Caco-2 (cell line): ENCODE measurements around the gene NLRP6. TPM values are rescaled to one million over a fixed set of nuclear protein-coding genes. Genes with fewer than 3 reads are reported as not detected.

ENCODE experiments used
- BruUV-seq: library from RNA; stranded (reverse); fragments of 400-500 nt; replicated peaks from 2 replicates; lab custom pipeline; 2021; lab: Mats Ljungman, UMichigan
- CTCF ChIA-PET: fragments of 300-600 bp; sonication (Branson Sonifier 250); formaldehyde crosslinking; loops from one replicate; lab custom pipeline; 2022; ENCODE audit warnings: antibody characterized with exemption; lab: Charles Lee
- POLR2A ChIA-PET: fragments of 300-600 bp; sonication (Branson Sonifier 250); formaldehyde crosslinking; loops from one replicate; lab custom pipeline; 2022; ENCODE audit warnings: antibody characterized with exemption; lab: Charles Lee
- DNase-seq, 2 experiments: peaks; one replicate each; pipeline versions ENCODE4 v3.0.0 to v3.0.0-alpha.2; 2020 to 2022
- H3K27me3 ChIP-seq: replicated peaks from 2 replicates; pipeline ENCODE4 v1.6.0; 2011; ENCODE audit warnings: low read length; ENCODE audit not compliant: control insufficient read depth, insufficient read depth
- H3K36me3 ChIP-seq: 2 replicates; pipeline ENCODE4 v1.5.1; 2011; ENCODE audit warnings: low read length; ENCODE audit not compliant: control insufficient read depth, insufficient read depth
- H3K4me1 ChIP-seq: fragments of 250-450 bp; sonication (Bioruptor Pico); 2 replicates; pipeline ENCODE4 v1.5.1; 2020; ENCODE audit warnings: mild to moderate bottlenecking
- H3K4me3 ChIP-seq: 2 replicates; pipeline ENCODE4 v1.5.1; 2011; ENCODE audit warnings: low read depth, mild to moderate bottlenecking, control low read depth, low read length
- H3K9me3 ChIP-seq: fragments of 250-450 bp; sonication (Bioruptor Pico); 2 replicates; pipeline ENCODE4 v1.5.1; 2020; ENCODE audit warnings: mild to moderate bottlenecking, moderate library complexity
- H3K27ac Mint-ChIP-seq: one replicate; pipeline ENCODE4 v1.8.0; 2022; ENCODE audit warnings: mixed read lengths; ENCODE audit not compliant: unreplicated experiment
- H3K27me3 Mint-ChIP-seq: one replicate; pipeline ENCODE4 v1.8.0; 2022; ENCODE audit warnings: mixed read lengths; ENCODE audit not compliant: insufficient read depth, unreplicated experiment
- H3K36me3 Mint-ChIP-seq: one replicate; pipeline ENCODE4 v1.8.0; 2022; ENCODE audit warnings: mild to moderate bottlenecking, mixed read lengths; ENCODE audit not compliant: insufficient read depth, unreplicated experiment
- H3K4me1 Mint-ChIP-seq: one replicate; pipeline ENCODE4 v1.8.0; 2022; ENCODE audit warnings: low read depth, mixed read lengths; ENCODE audit not compliant: unreplicated experiment
- H3K4me3 Mint-ChIP-seq: one replicate; pipeline ENCODE4 v1.8.0; 2022; ENCODE audit warnings: mild to moderate bottlenecking, moderate library complexity, mixed read lengths; ENCODE audit not compliant: unreplicated experiment
- H3K9me3 Mint-ChIP-seq: one replicate; pipeline ENCODE4 v1.8.0; 2022; ENCODE audit warnings: mixed read lengths; ENCODE audit not compliant: unreplicated experiment
- intact Hi-C: fragments of 100-400 bp; cut with micrococcal nuclease; formaldehyde crosslinking; loops from one replicate; pipeline ENCODE4 v1.10.0; 2022; ENCODE audit not compliant: unreplicated experiment
- total RNA-seq: library from RNA; stranded (reverse); gene quantifications from 2 replicates; pipeline ENCODE4 v1.2.3, GENCODE V29; 2022
- TF ChIP-seq, protein P1 (sequence below), 2 experiments: fragments of 200-600 bp in 1 of 2; IDR thresholded peaks; 1 replicate in 1 of 2; 2 replicates in 1 of 2; pipeline versions ENCODE4 v1.5.1 to v1.8.0; 2011 to 2022; ENCODE audit warnings: antibody characterized with exemption in 1 of 2, control low read depth in 1 of 2, inconsistent platforms in 1 of 2, low read depth in 1 of 2, low read length in 1 of 2, mild to moderate bottlenecking in 1 of 2, moderate library complexity in 1 of 2; ENCODE audit not compliant: insufficient read depth in 1 of 2, severe bottlenecking in 1 of 2, unreplicated experiment in 1 of 2

NLRP6 gene
- total RNA-seq, 1 experiment from 2014 or later = not detected

DNA sequence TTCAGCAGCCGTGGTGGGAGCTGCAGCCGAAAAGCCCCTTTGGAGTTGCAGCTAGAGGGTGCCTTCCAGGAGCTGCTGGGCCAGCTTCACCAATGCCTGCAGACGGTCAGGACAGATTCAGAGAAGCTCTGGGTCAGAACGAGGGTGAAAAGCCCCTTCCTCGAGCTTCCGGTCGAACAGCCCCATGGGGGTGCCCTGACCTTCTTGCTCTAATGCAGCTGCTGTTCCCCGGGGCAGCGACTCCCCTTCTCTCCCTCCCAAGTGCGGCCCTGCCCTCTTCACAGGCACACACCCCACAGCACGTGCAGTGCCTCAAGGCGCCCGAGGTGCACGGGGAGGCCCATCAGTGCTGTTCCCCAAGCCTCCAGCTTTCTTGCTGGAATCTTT, 52.1 kb downstream of the NLRP6 start:
- peaks cover 22% of the 10 kb centered on the region for H3K4me1 ChIP-seq
- H3K36me3 Mint-ChIP-seq = peaks cover 14% of the 10 kb centered on the region
- BruUV-seq = no TSS peak
- H3K9me3 Mint-ChIP-seq = no peaks in the 10 kb centered on the region
- no peak overlapping the region for H3K4me3 ChIP-seq
- no peaks in the 10 kb centered on the region for H3K27me3 Mint-ChIP-seq
- no peaks in the 10 kb centered on the region for H3K27me3 ChIP-seq
- intact Hi-C loops = no loop called here
- H3K4me1 Mint-ChIP-seq = peaks cover 24% of the 10 kb centered on the region
- POLR2A ChIA-PET = interaction anchor here (1.0 kb wide), 1 partner anchor 26 kb away, joined by 3 read pairs; no protein-coding TSS in a partner anchor
- H3K9me3 ChIP-seq = peaks cover 10% of the 10 kb centered on the region; the same call in 1 of the 2 replicates
- DNase-seq = no peak
- H3K27ac Mint-ChIP-seq = no peak overlapping the region
- CTCF ChIA-PET = no interaction called here
- H3K4me3 Mint-ChIP-seq = no peak overlapping the region
- H3K36me3 ChIP-seq = no peaks in the 10 kb centered on the region
- TF ChIP-seq, protein P1, sequence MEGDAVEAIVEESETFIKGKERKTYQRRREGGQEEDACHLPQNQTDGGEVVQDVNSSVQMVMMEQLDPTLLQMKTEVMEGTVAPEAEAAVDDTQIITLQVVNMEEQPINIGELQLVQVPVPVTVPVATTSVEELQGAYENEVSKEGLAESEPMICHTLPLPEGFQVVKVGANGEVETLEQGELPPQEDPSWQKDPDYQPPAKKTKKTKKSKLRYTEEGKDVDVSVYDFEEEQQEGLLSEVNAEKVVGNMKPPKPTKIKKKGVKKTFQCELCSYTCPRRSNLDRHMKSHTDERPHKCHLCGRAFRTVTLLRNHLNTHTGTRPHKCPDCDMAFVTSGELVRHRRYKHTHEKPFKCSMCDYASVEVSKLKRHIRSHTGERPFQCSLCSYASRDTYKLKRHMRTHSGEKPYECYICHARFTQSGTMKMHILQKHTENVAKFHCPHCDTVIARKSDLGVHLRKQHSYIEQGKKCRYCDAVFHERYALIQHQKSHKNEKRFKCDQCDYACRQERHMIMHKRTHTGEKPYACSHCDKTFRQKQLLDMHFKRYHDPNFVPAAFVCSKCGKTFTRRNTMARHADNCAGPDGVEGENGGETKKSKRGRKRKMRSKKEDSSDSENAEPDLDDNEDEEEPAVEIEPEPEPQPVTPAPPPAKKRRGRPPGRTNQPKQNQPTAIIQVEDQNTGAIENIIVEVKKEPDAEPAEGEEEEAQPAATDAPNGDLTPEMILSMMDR (IDR thresholded peaks at IDR 0.05; ENCODE audit: insufficient read depth in 1 of 2, low read depth in 1 of 2, low read length in 1 of 2, severe bottlenecking in 1 of 2, unreplicated experiment in 1 of 2) = no peak

DNA sequence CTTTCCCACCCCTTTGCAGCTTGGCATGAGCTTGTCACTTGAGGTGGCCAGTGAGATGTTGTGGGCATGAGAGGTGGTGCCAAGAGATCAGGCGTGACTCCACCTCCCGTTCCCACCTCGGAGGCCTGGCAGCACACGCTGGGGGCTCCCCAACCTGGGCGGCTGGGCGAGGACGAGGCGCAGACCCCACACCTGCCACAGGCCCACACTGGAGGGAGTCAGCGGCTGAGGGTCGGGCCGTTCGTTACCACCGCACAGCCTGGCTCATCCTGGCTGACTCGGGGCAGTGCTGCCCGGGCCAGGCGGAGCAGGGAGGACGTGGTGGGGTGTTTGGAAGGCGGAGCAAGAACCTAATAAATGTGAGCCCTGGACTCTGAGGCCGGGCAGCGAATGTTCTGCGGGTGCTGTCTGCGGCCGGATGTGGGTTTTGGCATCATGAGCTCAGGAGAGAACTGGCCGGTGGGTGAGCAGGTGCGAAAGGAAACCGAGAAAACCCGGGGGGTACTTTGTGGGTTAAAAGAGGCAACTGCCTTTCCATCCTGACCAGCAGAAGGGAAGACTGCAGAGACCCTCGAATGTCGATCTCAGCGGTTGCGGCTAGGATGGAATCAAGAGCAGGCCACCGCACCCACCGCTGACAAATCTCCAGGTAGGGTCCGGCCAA, 52.6 kb downstream of the NLRP6 start:
- no peaks in the 10 kb centered on the region for H3K27me3 ChIP-seq
- H3K27ac Mint-ChIP-seq = no peak overlapping the region
- H3K9me3 ChIP-seq = peaks cover 10% of the 10 kb centered on the region; the same call in 1 of the 2 replicates
- no peak overlapping the region for H3K4me3 ChIP-seq
- CTCF ChIA-PET = no interaction called here
- H3K27me3 Mint-ChIP-seq = no peaks in the 10 kb centered on the region
- H3K4me1 ChIP-seq = peaks cover 27% of the 10 kb centered on the region
- TF ChIP-seq, protein P1 (IDR thresholded peaks at IDR 0.05; ENCODE audit: insufficient read depth in 1 of 2, low read depth in 1 of 2, low read length in 1 of 2, severe bottlenecking in 1 of 2, unreplicated experiment in 1 of 2) = no peak
- intact Hi-C loops = no loop called here
- no peaks in the 10 kb centered on the region for H3K9me3 Mint-ChIP-seq
- H3K4me1 Mint-ChIP-seq = peaks cover 24% of the 10 kb centered on the region
- no peaks in the 10 kb centered on the region for H3K36me3 ChIP-seq
- H3K36me3 Mint-ChIP-seq = peaks cover 14% of the 10 kb centered on the region
- no peak overlapping the region for H3K4me3 Mint-ChIP-seq
- no TSS peak for BruUV-seq
- DNase-seq = no peak
- POLR2A ChIA-PET = interaction anchor here (1.0 kb wide), 1 partner anchor 25 kb away, joined by 3 read pairs; no protein-coding TSS in a partner anchor

DNA sequence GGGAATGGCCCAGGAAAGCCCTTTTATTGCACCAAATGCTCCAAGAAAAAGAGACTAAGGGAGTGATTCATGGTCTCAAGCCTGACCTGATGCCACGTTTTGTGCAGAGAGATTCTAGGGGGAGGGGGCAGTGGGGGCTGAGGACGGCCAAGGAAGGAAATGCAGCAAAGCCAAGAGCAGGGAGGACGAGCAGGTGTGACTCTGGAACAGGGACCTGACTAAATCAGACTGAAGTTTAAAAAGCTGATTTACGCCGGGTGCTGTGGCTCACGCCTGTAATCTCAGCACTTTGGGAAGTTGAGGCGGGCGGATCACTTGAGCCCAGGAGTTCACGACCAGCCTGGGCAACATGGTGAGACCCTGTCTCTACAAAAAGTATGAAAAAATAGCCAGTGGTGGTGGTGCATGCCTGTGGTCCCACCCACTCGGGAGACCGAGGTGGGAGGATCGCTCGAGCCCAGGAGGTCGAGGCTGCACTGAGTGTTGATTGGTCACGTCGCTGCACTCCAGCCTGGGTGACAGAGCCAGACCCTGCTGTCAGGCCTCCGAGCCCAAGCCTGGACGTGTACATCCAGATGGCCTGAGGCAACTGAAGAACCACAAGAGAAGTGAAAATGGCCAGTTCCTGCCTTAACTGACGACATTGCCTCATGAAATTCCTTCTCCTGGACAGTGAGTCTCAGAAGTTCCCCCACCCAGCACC, 53.3 kb downstream of the NLRP6 start:
- peaks cover 29% of the 10 kb centered on the region for H3K4me1 Mint-ChIP-seq
- Histone ChIP-seq H3K27me3 (no peaks in the 10 kb centered on the region), H3K4me1 (peaks cover 34% of the 10 kb centered on the region), H3K9me3 (peaks cover 10% of the 10 kb centered on the region; the same call in 1 of the 2 replicates), H3K4me3 (no peak overlapping the region), H3K36me3 (no peaks in the 10 kb centered on the region)
- TF ChIP-seq, protein P1 (IDR thresholded peaks at IDR 0.05; ENCODE audit: insufficient read depth in 1 of 2, low read depth in 1 of 2, low read length in 1 of 2, severe bottlenecking in 1 of 2, unreplicated experiment in 1 of 2) = no peak
- H3K9me3 Mint-ChIP-seq = no peaks in the 10 kb centered on the region
- peaks cover 14% of the 10 kb centered on the region for H3K36me3 Mint-ChIP-seq
- POLR2A ChIA-PET = no interaction called here
- CTCF ChIA-PET = no interaction called here
- intact Hi-C loops = no loop called here
- no peak overlapping the region for H3K27ac Mint-ChIP-seq
- no peak overlapping the region for H3K4me3 Mint-ChIP-seq
- no TSS peak for BruUV-seq
- no peaks in the 10 kb centered on the region for H3K27me3 Mint-ChIP-seq
- DNase-seq = no peak
